Colonic mucosa (tissue), 4 donors: ENCODE results near the gene ARID5B. TPM values are rescaled to one million over a fixed set of nuclear protein-coding genes. Genes with fewer than 3 reads are reported as not detected.

Experiments
- DNase-seq: peaks from one replicate; pipeline ENCODE4 v3.0.0-alpha.2; 2020
- H3K27ac ChIP-seq: fragments of 200-600 bp; one replicate; pipeline ENCODE4 v1.8.0; 2021
- H3K27me3 ChIP-seq: fragments of 200-600 bp; one replicate; pipeline ENCODE4 v1.8.0; 2021
- H3K36me3 ChIP-seq: fragments of 200-600 bp; one replicate; pipeline ENCODE4 v1.8.0; 2021
- H3K4me1 ChIP-seq: fragments of 200-600 bp; one replicate; pipeline ENCODE4 v1.8.0; 2021; ENCODE audit warnings: mild to moderate bottlenecking
- H3K4me3 ChIP-seq: fragments of 200-600 bp; one replicate; pipeline ENCODE4 v1.8.0; 2021
- H3K9ac ChIP-seq, 2 donors: one replicate each; pipeline ENCODE4 v1.7.0; 2013; ENCODE audit warnings: control low read depth in 2 of 2, low read depth in 2 of 2, low read length in 2 of 2
- H3K9me3 ChIP-seq: fragments of 200-600 bp; one replicate; pipeline ENCODE4 v1.8.0; 2021
- CTCF ChIP-seq: fragments of 200-600 bp; IDR thresholded peaks from one replicate; pipeline ENCODE4 v1.8.0; 2022; ENCODE audit warnings: antibody characterized with exemption, mild to moderate bottlenecking
- intact Hi-C: fragments of 100-400 bp; cut with DNase I; formaldehyde crosslinking; loops from one replicate; pipeline ENCODE4 v1.14.1; 2022
- total RNA-seq, 2 donors: library from RNA; stranded (reverse); fragmentation: NEBNext Ultra II Directional in 1 of 2; extraction: Animal tissue kit (Norgen Biotek cat#: 25700) in 1 of 2; gene quantifications; one replicate each; pipeline ENCODE4 v1.2.1, GENCODE V29; 2021
- donor health status: healthy.
- donor health status: DM: no; HTN: no; CAD: no.
- donor health status: DM: no; HTN: no; CAD: no.

ARID5B gene
- total RNA-seq, 2 donors from 2014 or later, result 18.8 to 27.2 TPM

- H3K27ac ChIP-seq, result no peak overlapping the region
- H3K4me1 ChIP-seq, result no peaks in the 10 kb centered on the region
- H3K9me3 ChIP-seq, result no peaks in the 10 kb centered on the region
- no peak overlapping the region for H3K9ac ChIP-seq
- no peak for TF ChIP-seq CTCF
- no peak for DNase-seq
- no peaks in the 10 kb centered on the region for H3K27me3 ChIP-seq
- intact Hi-C loops, result no loop called here
- H3K36me3 ChIP-seq, result no peaks in the 10 kb centered on the region
- no peak overlapping the region for H3K4me3 ChIP-seq
Measured at GRCh38 chr10:62109587-62110293, 208.2 kb downstream of the ARID5B start.

- no peak for TF ChIP-seq CTCF
- H3K9me3 ChIP-seq, result no peaks in the 10 kb centered on the region
Measured at GRCh38 chr10:62112300-62112699, 210.8 kb downstream of the ARID5B start.

GRCh38 chr10:62112963-62113362 is 211.5 kb downstream of the ARID5B start:
- H3K27ac ChIP-seq, result no peak overlapping the region
- no peaks in the 10 kb centered on the region for H3K36me3 ChIP-seq
- H3K27me3 ChIP-seq, result no peaks in the 10 kb centered on the region
- no peak for TF ChIP-seq CTCF
- DNase-seq, result no peak
- H3K9ac ChIP-seq, result no peak overlapping the region
- intact Hi-C loops, result no loop called here
- H3K4me3 ChIP-seq, result no peak overlapping the region
- no peaks in the 10 kb centered on the region for H3K4me1 ChIP-seq
- no peaks in the 10 kb centered on the region for H3K9me3 ChIP-seq

More at GRCh38 chr10:62112300-62112699, 210.8 kb downstream of the ARID5B start:
- H3K27ac ChIP-seq, result no peak overlapping the region
- intact Hi-C loops, result no loop called here
- no peak for DNase-seq
- H3K9ac ChIP-seq, result no peak overlapping the region
- no peaks in the 10 kb centered on the region for H3K4me1 ChIP-seq
- no peaks in the 10 kb centered on the region for H3K36me3 ChIP-seq
- no peaks in the 10 kb centered on the region for H3K27me3 ChIP-seq
- H3K4me3 ChIP-seq, result no peak overlapping the region

- no peaks in the 10 kb centered on the region for H3K9me3 ChIP-seq
- DNase-seq, result no peak
- H3K36me3 ChIP-seq, result no peaks in the 10 kb centered on the region
- intact Hi-C loops, result no loop called here
- H3K4me1 ChIP-seq, result no peaks in the 10 kb centered on the region
- no peak for TF ChIP-seq CTCF
- H3K9ac ChIP-seq, result no peak overlapping the region
- no peak overlapping the region for H3K4me3 ChIP-seq
- no peak overlapping the region for H3K27ac ChIP-seq
- H3K27me3 ChIP-seq, result no peaks in the 10 kb centered on the region
Measured at GRCh38 chr10:62113680-62114079, 212.2 kb downstream of the ARID5B start.

GRCh38 chr10:62115321-62115720 is 213.8 kb downstream of the ARID5B start:
- no peak for DNase-seq
- Histone ChIP-seq H3K27me3 (no peaks in the 10 kb centered on the region), H3K9ac (no peak overlapping the region), H3K27ac (no peak overlapping the region), H3K4me3 (no peak overlapping the region), H3K36me3 (no peaks in the 10 kb centered on the region), H3K4me1 (no peaks in the 10 kb centered on the region), H3K9me3 (no peaks in the 10 kb centered on the region)
- intact Hi-C loops, result no loop called here
- no peak for TF ChIP-seq CTCF
